Measurements from ENCODE around the gene RPS6KB1.
"Not testable (repeated sequence)": the region's sequence is repeated elsewhere in the genome, so short reads cannot be mapped to it uniquely, and the experiment has no call there.

DNA sequence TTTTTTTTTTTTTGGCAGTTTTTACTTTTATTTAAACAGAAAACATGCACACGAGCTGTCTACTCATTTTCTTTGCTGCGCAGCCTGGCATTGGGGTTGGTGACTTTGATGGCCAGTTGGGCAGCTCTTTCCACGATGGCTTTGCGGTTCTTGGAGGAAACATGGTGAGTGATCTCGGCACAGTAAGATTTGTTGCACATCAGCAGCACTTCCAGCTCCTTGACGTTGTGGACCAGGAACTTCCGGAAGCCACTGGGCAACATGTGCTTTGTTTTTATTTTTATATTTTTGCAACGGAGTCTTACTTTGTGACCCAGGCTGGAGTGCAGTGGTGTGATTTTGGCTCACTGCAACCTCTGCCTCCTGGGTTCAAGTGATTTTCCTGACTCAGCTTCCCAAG lies 80.6 kb downstream of the RPS6KB1 start:
- TF ChIP-seq, protein P1, sequence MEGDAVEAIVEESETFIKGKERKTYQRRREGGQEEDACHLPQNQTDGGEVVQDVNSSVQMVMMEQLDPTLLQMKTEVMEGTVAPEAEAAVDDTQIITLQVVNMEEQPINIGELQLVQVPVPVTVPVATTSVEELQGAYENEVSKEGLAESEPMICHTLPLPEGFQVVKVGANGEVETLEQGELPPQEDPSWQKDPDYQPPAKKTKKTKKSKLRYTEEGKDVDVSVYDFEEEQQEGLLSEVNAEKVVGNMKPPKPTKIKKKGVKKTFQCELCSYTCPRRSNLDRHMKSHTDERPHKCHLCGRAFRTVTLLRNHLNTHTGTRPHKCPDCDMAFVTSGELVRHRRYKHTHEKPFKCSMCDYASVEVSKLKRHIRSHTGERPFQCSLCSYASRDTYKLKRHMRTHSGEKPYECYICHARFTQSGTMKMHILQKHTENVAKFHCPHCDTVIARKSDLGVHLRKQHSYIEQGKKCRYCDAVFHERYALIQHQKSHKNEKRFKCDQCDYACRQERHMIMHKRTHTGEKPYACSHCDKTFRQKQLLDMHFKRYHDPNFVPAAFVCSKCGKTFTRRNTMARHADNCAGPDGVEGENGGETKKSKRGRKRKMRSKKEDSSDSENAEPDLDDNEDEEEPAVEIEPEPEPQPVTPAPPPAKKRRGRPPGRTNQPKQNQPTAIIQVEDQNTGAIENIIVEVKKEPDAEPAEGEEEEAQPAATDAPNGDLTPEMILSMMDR (IDR thresholded peaks at IDR 0.05) = not testable (repeated sequence)
- TF ChIP-seq ZFX (IDR thresholded peaks at IDR 0.05; ENCODE audit: borderline replicate concordance) = not testable (repeated sequence)

Measured in 22Rv1 (cell line).